PFSK-1 (cell line): ENCODE measurements around the gene OLFML1.

ENCODE experiments used
- FOXP2 ChIP-seq: optimal IDR thresholded peaks from 2 replicates; pipeline ENCODE3; 2011; ENCODE audit warnings: borderline replicate concordance, control low read depth, inconsistent platforms; ENCODE audit not compliant: insufficient read depth; ENCODE audit errors: extremely low read length, extremely low read depth
- POLR2AphosphoS5 ChIP-seq: IDR thresholded peaks from 2 replicates; pipeline ENCODE4 v1.6.1; 2012; ENCODE audit warnings: low read depth, mild to moderate bottlenecking, control low read depth, low read length, moderate library complexity
- REST ChIP-seq, 2 experiments: IDR thresholded peaks; 2 replicates each; pipeline versions ENCODE4 v1.6.1 to v1.8.0; 2011 to 2012; ENCODE audit warnings: low read depth in 2 of 2, low read length in 2 of 2, control low read depth in 1 of 2, inconsistent platforms in 1 of 2, mild to moderate bottlenecking in 1 of 2, moderate library complexity in 1 of 2; ENCODE audit not compliant: insufficient read depth in 1 of 2
- SIN3A ChIP-seq: IDR thresholded peaks from 2 replicates; pipeline ENCODE4 v1.6.1; 2012; ENCODE audit warnings: mild to moderate bottlenecking, low read length, moderate library complexity, borderline replicate concordance; ENCODE audit not compliant: insufficient read depth
- TAF1 ChIP-seq: IDR thresholded peaks from 2 replicates; pipeline ENCODE4 v1.6.1; 2012; ENCODE audit warnings: low read length, control low read depth, borderline replicate concordance; ENCODE audit not compliant: insufficient read depth

OLFML1 gene

GRCh38 chr11:7559398-7560283 lies 74.3 kb downstream of the OLFML1 start:
- TF ChIP-seq SIN3A (no peak), REST (IDR thresholded peaks at IDR 0.05; ENCODE audit: insufficient read depth in 1 of 2, low read depth in 2 of 2, low read length in 2 of 2) (no peak), FOXP2 (no peak), POLR2AphosphoS5 (no peak), TAF1 (no peak)
